GM18519 (cell line): ENCODE results near the gene ZNF765.
"Not testable (repeated sequence)": the region's sequence is repeated elsewhere in the genome, so short reads cannot be mapped to it uniquely, and the experiment has no call there.

Experiments used
- ATAC-seq: cut with Tn5 transposase; IDR thresholded peaks from one replicate; pipeline ENCODE4 v1.9.1; 2021; ENCODE audit warnings: mild to moderate bottlenecking, moderate library complexity; ENCODE audit not compliant: unreplicated experiment, low FRiP score

ZNF765 gene

DNA sequence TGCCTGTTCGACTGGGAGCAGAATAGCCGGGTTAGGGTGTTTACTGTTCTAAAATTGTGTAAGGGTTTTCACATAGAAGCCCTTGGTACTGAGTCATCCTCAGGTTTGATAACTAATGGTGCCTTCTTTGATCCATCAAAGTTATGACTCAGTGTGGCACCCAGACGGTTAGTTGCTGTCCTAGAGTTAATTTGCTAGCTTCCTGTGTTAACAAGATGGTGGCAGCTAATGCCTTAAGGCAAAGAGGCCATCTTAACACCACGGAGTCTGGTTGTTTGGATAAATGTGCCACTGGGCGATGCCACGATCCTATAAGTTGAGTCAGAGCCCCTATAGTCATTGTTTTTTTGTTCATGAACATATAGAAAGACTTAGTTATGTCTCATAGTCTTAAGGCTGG lies 80.5 kb downstream of the ZNF765 start:
- ATAC-seq, result not testable (repeated sequence)
